Measurements from ENCODE around the gene CSRNP3. TPM values are rescaled to one million over a fixed set of nuclear protein-coding genes. Genes with fewer than 3 reads are reported as not detected.

The CSRNP3 gene
- total RNA-seq, 1 experiment from 2014 or later, result 0.05 TPM

- Histone ChIP-seq H3K9me2 (ENCODE audit: insufficient read depth) (no peaks in the 10 kb centered on the region), H3K27me3 (ENCODE audit: insufficient read depth, low read length) (peaks cover 21% of the 10 kb centered on the region), H3K36me3 (ENCODE audit: control insufficient read depth in 1 of 2, insufficient read depth in 2 of 2, low read length in 2 of 2) (no peaks in the 10 kb centered on the region), H3K4me2 (ENCODE audit: low read length) (no peak overlapping the region), H4K20me1 (ENCODE audit: insufficient read depth) (no peaks in the 10 kb centered on the region), H3K27ac (ENCODE audit: low read depth, low read length) (no peak overlapping the region), H3K9me3 (ENCODE audit: control insufficient read depth in 1 of 2, insufficient read depth in 1 of 2, low read depth in 1 of 2, low read length in 2 of 2) (no peaks in the 10 kb centered on the region), H2AFZ (ENCODE audit: low read depth, low read length, poor library complexity, severe bottlenecking) (no peak overlapping the region), H3K4me1 (ENCODE audit: control insufficient read depth in 1 of 2, insufficient read depth in 2 of 2, low read length in 2 of 2) (no peaks in the 10 kb centered on the region), H3K9ac (ENCODE audit: low read length) (no peak overlapping the region), H3K79me2 (ENCODE audit: insufficient read depth, low read length) (no peaks in the 10 kb centered on the region), H3K4me3 (replicated peaks in 1 of 2; ENCODE audit: low read depth in 1 of 2, low read length in 2 of 2) (no peak overlapping the region)
- TF ChIP-seq CEBPB (IDR thresholded peaks at IDR 0.05; ENCODE audit: low read depth) (no peak), FOSL1 (IDR thresholded peaks at IDR 0.05; ENCODE audit: low read depth) (no peak), SIN3A (IDR thresholded peaks at IDR 0.05; ENCODE audit: low read depth) (no peak), EZH2 (IDR thresholded peaks at IDR 0.05) (no peak), EZH2phosphoT487 (IDR thresholded peaks at IDR 0.05; ENCODE audit: borderline replicate concordance) (no peak), ZBTB33 (IDR thresholded peaks at IDR 0.05; ENCODE audit: extremely low read depth, insufficient replicate concordance, low read length) (no peak), ZNF274 (IDR thresholded peaks at IDR 0.05; ENCODE audit: low read depth, low read length) (no peak), EGR1 (IDR thresholded peaks at IDR 0.05; ENCODE audit: low read depth) (no peak)
- ATAC-seq (no peak), DNase-seq (ENCODE audit: low read depth, low spot score) (no peak)
- intact Hi-C loops (cut with micrococcal nuclease), result no loop called here
- no TSS peak for BruUV-seq (replicated peaks)
- CTCF ChIA-PET, result no interaction called here
- RAD21 ChIA-PET (ENCODE audit: low non-redundant PET in 1 of 2, low total read pairs in 2 of 2, uncharacterized antibody in 2 of 2, unreplicated experiment in 2 of 2), result no interaction called here
- POLR2A ChIA-PET, result no interaction called here
Observed at GRCh38 chr2:165508927-165509326, 39.4 kb downstream of the CSRNP3 start.

DNA sequence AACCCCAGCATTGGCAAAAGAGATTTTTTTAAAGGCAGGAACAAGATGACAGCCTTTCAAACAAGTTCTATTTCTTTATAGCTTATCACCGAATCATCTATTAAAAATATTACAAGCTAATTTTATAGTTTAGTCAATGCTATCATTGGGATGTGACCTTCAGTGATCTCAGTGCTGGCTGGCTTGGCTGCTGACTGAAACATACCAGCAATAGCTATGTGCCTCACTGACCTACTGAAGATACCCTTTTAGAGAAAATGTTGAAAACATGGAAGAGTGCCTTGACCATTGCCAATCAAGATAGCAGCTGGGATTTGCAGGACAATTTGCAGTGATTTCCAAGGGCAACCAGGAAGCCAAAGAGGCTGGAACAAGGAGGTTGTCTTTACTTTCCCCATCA lies 44.0 kb downstream of the CSRNP3 start:
- DNase-seq (ENCODE audit: low read depth, low spot score), result no peak
- CTCF ChIA-PET, result no interaction called here

More for the DNA sequence above, 44.0 kb downstream of the CSRNP3 start:
- ATAC-seq, result no peak
- Histone ChIP-seq H3K79me2 (ENCODE audit: insufficient read depth, low read length) (no peaks in the 10 kb centered on the region), H3K9me2 (ENCODE audit: insufficient read depth) (no peaks in the 10 kb centered on the region), H2AFZ (ENCODE audit: low read depth, low read length, poor library complexity, severe bottlenecking) (no peak overlapping the region), H4K20me1 (ENCODE audit: insufficient read depth) (no peaks in the 10 kb centered on the region), H3K4me3 (replicated peaks in 1 of 2; ENCODE audit: low read depth in 1 of 2, low read length in 2 of 2) (no peak overlapping the region), H3K4me1 (ENCODE audit: control insufficient read depth in 1 of 2, insufficient read depth in 2 of 2, low read length in 2 of 2) (no peaks in the 10 kb centered on the region), H3K9me3 (ENCODE audit: control insufficient read depth in 1 of 2, insufficient read depth in 1 of 2, low read depth in 1 of 2, low read length in 2 of 2) (no peaks in the 10 kb centered on the region), H3K9ac (ENCODE audit: low read length) (no peak overlapping the region), H3K4me2 (ENCODE audit: low read length) (no peak overlapping the region), H3K36me3 (ENCODE audit: control insufficient read depth in 1 of 2, insufficient read depth in 2 of 2, low read length in 2 of 2) (no peaks in the 10 kb centered on the region), H3K27me3 (ENCODE audit: insufficient read depth, low read length) (peaks cover 11% of the 10 kb centered on the region; the same call in 1 of the 2 replicates), H3K27ac (ENCODE audit: low read depth, low read length) (no peak overlapping the region)
- ChIA-PET POLR2A (no interaction called here), RAD21 (ENCODE audit: low non-redundant PET in 1 of 2, low total read pairs in 2 of 2, uncharacterized antibody in 2 of 2, unreplicated experiment in 2 of 2) (no interaction called here)
- intact Hi-C loops (cut with micrococcal nuclease), result no loop called here
- TF ChIP-seq EZH2 (IDR thresholded peaks at IDR 0.05) (no peak), CEBPB (IDR thresholded peaks at IDR 0.05; ENCODE audit: low read depth) (no peak), SRF (IDR thresholded peaks at IDR 0.05; ENCODE audit: low read depth) (no peak)
- BruUV-seq (replicated peaks), result no TSS peak
